IMR-90 (cell line): ENCODE results near the gene ARL10. TPM values are rescaled to one million over a fixed set of nuclear protein-coding genes. Genes with fewer than 3 reads are reported as not detected.
A peak's percentile ranks its signal among the peaks of the same experiment; 100 is the strongest.

Source experiments
- ATAC-seq: fragments of 200-7000 bp; cut with Tn5 transposase; 2 replicates; pipeline ENCODE4 v1.9.1; 2020; ENCODE audit warnings: low read depth, mild to moderate bottlenecking, moderate library complexity
- BruUV-seq: library from RNA; stranded (reverse); fragments of 400-500 nt; replicated peaks from 2 replicates; lab custom pipeline; 2021; lab: Mats Ljungman, UMichigan
- CTCF ChIA-PET: fragments of 300-600 bp; formaldehyde crosslinking; extraction: SDS; loops from one replicate; lab custom pipeline; 2021; ENCODE audit warnings: antibody characterized with exemption; lab: Yijun Ruan, JAX
- POLR2A ChIA-PET: fragments of 300-600 bp; sonication (Branson Sonifier 250); formaldehyde crosslinking; loops from one replicate; lab custom pipeline; 2022; ENCODE audit warnings: antibody characterized with exemption; ENCODE audit not compliant: unreplicated experiment; lab: Charles Lee
- DNase-seq: peaks from one replicate; pipeline ENCODE4 v3.0.0; 2013
- H2AFZ ChIP-seq: replicated peaks from 2 replicates; pipeline ENCODE3; 2013; ENCODE audit warnings: low read length, mild to moderate bottlenecking; ENCODE audit not compliant: poor library complexity
- H2AK5ac ChIP-seq: 2 replicates; pipeline ENCODE4 v1.6.1; 2013; ENCODE audit warnings: low read depth, low read length, inconsistent platforms
- H2AK9ac ChIP-seq: replicated peaks from 2 replicates; pipeline ENCODE3; 2013; ENCODE audit warnings: mild to moderate bottlenecking, low read depth, low read length, moderate library complexity; ENCODE audit not compliant: poor library complexity
- H2BK120ac ChIP-seq: 2 replicates; pipeline ENCODE4 v1.6.1; 2013; ENCODE audit warnings: low read depth, low read length, inconsistent platforms
- H2BK15ac ChIP-seq: 3 replicates; pipeline ENCODE4 v1.6.1; 2013; ENCODE audit warnings: low read depth, low read length, inconsistent platforms
- H2BK20ac ChIP-seq: 2 replicates; pipeline ENCODE4 v1.6.1; 2013; ENCODE audit warnings: low read depth, mild to moderate bottlenecking, inconsistent platforms, low read length, moderate library complexity
- H2BK5ac ChIP-seq: 2 replicates; pipeline ENCODE4 v1.6.1; 2013; ENCODE audit warnings: mild to moderate bottlenecking, low read depth, low read length, inconsistent platforms; ENCODE audit not compliant: poor library complexity, severe bottlenecking
- H3K14ac ChIP-seq: replicated peaks from 2 replicates; pipeline ENCODE4 v1.6.1; 2013; ENCODE audit warnings: low read depth, low read length, inconsistent platforms
- H3K18ac ChIP-seq: 2 replicates; pipeline ENCODE4 v1.6.1; 2013; ENCODE audit warnings: low read depth, low read length, control low read depth
- H3K23ac ChIP-seq: 2 replicates; pipeline ENCODE4 v1.6.1; 2013; ENCODE audit warnings: low read depth, low read length, inconsistent platforms
- H3K27ac ChIP-seq: 2 replicates; pipeline ENCODE4 v1.5.1; 2013; ENCODE audit warnings: mild to moderate bottlenecking, control low read depth, low read length; ENCODE audit not compliant: insufficient read depth
- H3K27me3 ChIP-seq: 2 replicates; pipeline ENCODE4 v1.6.1; 2013; ENCODE audit warnings: low read length; ENCODE audit not compliant: control insufficient read depth, insufficient read depth
- H3K36me3 ChIP-seq: 2 replicates; pipeline ENCODE4 v1.6.1; 2013; ENCODE audit warnings: low read length, mixed read lengths; ENCODE audit not compliant: control insufficient read depth, insufficient read depth
- H3K4ac ChIP-seq: 2 replicates; pipeline ENCODE4 v1.6.1; 2013; ENCODE audit warnings: low read depth, low read length, inconsistent platforms
- H3K4me1 ChIP-seq: 2 replicates; pipeline ENCODE4 v1.6.1; 2013; ENCODE audit warnings: low read length, mixed read lengths; ENCODE audit not compliant: control insufficient read depth, insufficient read depth
- H3K4me2 ChIP-seq: 2 replicates; pipeline ENCODE4 v1.6.1; 2013; ENCODE audit warnings: low read depth, mild to moderate bottlenecking, control low read depth, low read length, moderate library complexity
- H3K4me3 ChIP-seq: 2 replicates; pipeline ENCODE4 v1.5.1; 2013; ENCODE audit warnings: low read depth, mild to moderate bottlenecking, control low read depth, low read length, moderate library complexity; ENCODE audit not compliant: insufficient read depth
- H3K56ac ChIP-seq: 2 replicates; pipeline ENCODE4 v1.6.1; 2013; ENCODE audit warnings: low read length, inconsistent platforms; ENCODE audit not compliant: insufficient read depth; ENCODE audit errors: extremely low read depth
- H3K79me1 ChIP-seq, 2 experiments: 2 replicates each; pipeline ENCODE4 v1.6.1; 2013; ENCODE audit warnings: low read length in 2 of 2, inconsistent platforms in 1 of 2, low read depth in 1 of 2
- H3K9ac ChIP-seq: 2 replicates; pipeline ENCODE4 v1.6.1; 2013; ENCODE audit warnings: low read depth, low read length, control low read depth
- H3K9me1 ChIP-seq: 2 replicates; pipeline ENCODE4 v1.6.1; 2013; ENCODE audit warnings: low read length, inconsistent platforms; ENCODE audit not compliant: insufficient read depth
- H3K9me3 ChIP-seq: 2 replicates; pipeline ENCODE4 v1.6.1; 2013; ENCODE audit warnings: low read length; ENCODE audit not compliant: control insufficient read depth, insufficient read depth
- H4K20me1 ChIP-seq: 2 replicates; pipeline ENCODE4 v1.6.1; 2013; ENCODE audit warnings: low read length, inconsistent platforms; ENCODE audit not compliant: insufficient read depth
- H4K5ac ChIP-seq: 2 replicates; pipeline ENCODE4 v1.6.1; 2013; ENCODE audit warnings: mild to moderate bottlenecking, low read depth, low read length, control low read depth
- H4K8ac ChIP-seq, 2 experiments: 2 replicates each; pipeline ENCODE4 v1.6.1; 2013; ENCODE audit warnings: low read depth in 2 of 2, low read length in 2 of 2, control low read depth in 1 of 2, inconsistent platforms in 1 of 2
- H4K91ac ChIP-seq: 2 replicates; pipeline ENCODE4 v1.6.1; 2013; ENCODE audit warnings: low read depth, low read length, inconsistent platforms; ENCODE audit not compliant: insufficient read depth
- BHLHE40 ChIP-seq: fragments of 150-350 bp; IDR thresholded peaks from 2 replicates; pipeline ENCODE4 v1.6.1; 2016; ENCODE audit warnings: mild to moderate bottlenecking, low read depth, low read length
- FOS ChIP-seq: fragments of 150-350 bp; IDR thresholded peaks from 2 replicates; pipeline ENCODE4 v1.6.1; 2016; ENCODE audit warnings: low read depth, low read length
- POLR2A ChIP-seq: IDR thresholded peaks from 2 replicates; pipeline ENCODE4 v1.6.1; 2012; ENCODE audit warnings: mild to moderate bottlenecking, low read depth, low read length
- RFX5 ChIP-seq: IDR thresholded peaks from 2 replicates; pipeline ENCODE4 v1.8.0; 2012; ENCODE audit warnings: low read depth, mild to moderate bottlenecking, low read length, moderate library complexity
- SMC3 ChIP-seq: fragments of 150-350 bp; IDR thresholded peaks from 2 replicates; pipeline ENCODE4 v1.6.1; 2016; ENCODE audit warnings: low read depth, mild to moderate bottlenecking, antibody characterized with exemption, low read length, moderate library complexity
- WGBS, 2 experiments: methylation state at CpG; one replicate each; pipeline versions ENCODE4 v1.1.5 to v1.1.7; 2013; ENCODE audit warnings: missing lambda C conversion rate in 2 of 2; ENCODE audit not compliant: insufficient read length in 1 of 2; ENCODE audit errors: extremely low coverage in 2 of 2; 5-methylcytosine and 5-hydroxymethylcytosine counted together
- dilution Hi-C: fragments of 300-500 bp; cut with HindIII; formaldehyde crosslinking; loops from one replicate; pipeline ENCODE4 v1.14.3; 2018; ENCODE audit warnings: low sequenced_read_pairs; ENCODE audit not compliant: unreplicated experiment
- in situ Hi-C: fragments of 300-500 bp; cut with MboI; formaldehyde crosslinking; loops from 3 replicates; pipeline ENCODE4 v1.14.3; 2019; ENCODE audit warnings: low sequenced_read_pairs, inconsistent platforms, mixed read lengths
- intact Hi-C: fragments of 100-400 bp; cut with micrococcal nuclease; formaldehyde crosslinking; loops from 2 replicates; pipeline ENCODE4 v1.10.0; 2022
- polyA plus RNA-seq, 3 experiments: library from polyadenylated mRNA; depleted of rRNA; stranded (reverse); fragments of >200 nt; gene quantifications; 2 replicates each; pipeline ENCODE4 v1.2.3, GENCODE V29; 2012; ENCODE audit warnings: low replicate concordance in 1 of 3
- total RNA-seq: library from RNA; depleted of rRNA; stranded (reverse); fragments of >200 nt; gene quantifications from 2 replicates; pipeline ENCODE4 v1.2.3, GENCODE V29; 2012

ARL10 gene
- total and polyA plus RNA-seq, 2 of the 4 experiments (the other 2 are of a cell fraction), result 3.6 to 6.0 TPM

- POLR2A ChIA-PET, result no interaction called here
- BruUV-seq, result no TSS peak
- in situ Hi-C loops, result no loop called here
These were observed 4.3 kb upstream of the ARL10 start for GRCh38 chr5:176360894-176361436.

More at GRCh38 chr5:176360894-176361436, 4.3 kb upstream of the ARL10 start:
- dilution Hi-C loops (no loop called here), intact Hi-C loops (loop anchor here (5.0 kb wide), 2 partner anchors 209 to 634 kb away; no protein-coding TSS in a partner anchor)
- Histone ChIP-seq H3K4ac (peak overlapping the region; percentile 86), H3K4me1 (peaks cover 4% of the 10 kb centered on the region), H3K23ac (peak overlapping the region; percentile 18; the same call in 1 of the 2 replicates), H3K4me3 (peak overlapping the region; percentile 90), H3K36me3 (peaks cover 8% of the 10 kb centered on the region), H4K20me1 (peaks cover 17% of the 10 kb centered on the region; the same call in 1 of the 2 replicates), H3K4me2 (peak overlapping the region; percentile 99), H3K27me3 (no peaks in the 10 kb centered on the region), H4K5ac (0 out of 2 replicates have a peak overlapping the region, but pooled peaks have one; percentile 6), H2AK9ac (peak overlapping the region; percentile 75), H3K18ac (0 out of 2 replicates have a peak overlapping the region, but pooled peaks have one; percentile 22), H3K9ac (peak overlapping the region; percentile 86), H3K14ac (peak overlapping the region; percentile 79), H2BK20ac (no peak overlapping the region), H3K9me3 (no peaks in the 10 kb centered on the region), H4K8ac (peak overlapping the region; percentile 73 to 82; a peak in 2 of 4 replicates), H2AFZ (peak overlapping the region; percentile 97), H2AK5ac (peak overlapping the region; percentile 37), H3K27ac (peak overlapping the region; percentile 91), H4K91ac (no peak overlapping the region; the same call in 1 of the 2 replicates), H3K9me1 (peaks cover 3% of the 10 kb centered on the region), H2BK5ac (peak overlapping the region; percentile 22), H2BK120ac (no peak overlapping the region), H2BK15ac (no peak overlapping the region), H3K79me1 (peaks cover 16 to 28% of the 10 kb centered on the region in 2 experiments), H3K56ac (peak overlapping the region; percentile 77; the same call in 1 of the 2 replicates)
- DNase-seq (peak; percentile 4), ATAC-seq (no peak; the same call in none of the 2 replicates)
- 0% methylated on average over 4 of the region's 27 CpGs; no CpG with 5 or more reads in 1 of the 2 experiments for WGBS, 2 experiments
- CTCF ChIA-PET, result no interaction called here
- TF ChIP-seq BHLHE40, result no peak
- TF ChIP-seq FOS, result no peak
- TF ChIP-seq SMC3, result no peak
- TF ChIP-seq POLR2A, result no peak
- no peak for TF ChIP-seq RFX5
